Heart left ventricle (tissue), 13 donors: ENCODE results near the gene LENG1.

Experiments used
- CTCF ChIP-seq, 12 donors: fragments of 200-600 bp; sonication (generic) in 4 of 12; IDR thresholded peaks; one replicate each; pipeline versions ENCODE4 v1.5.0 to v1.8.0; 2018 to 2022; ENCODE audit warnings: antibody characterized with exemption in 12 of 12, mild to moderate bottlenecking in 5 of 12
- POLR2A ChIP-seq, 2 donors: fragments of 450-650 bp; IDR thresholded peaks; one replicate each; pipeline ENCODE4 v1.6.1; 2017; ENCODE audit warnings: antibody characterized with exemption in 2 of 2, mild to moderate bottlenecking in 2 of 2, moderate library complexity in 2 of 2
- donor health status: ischemic (EF 13 %, LVEDD 7.1; RV severe dilation, severe dysfunction).
- donor health status: DM: no; HTN: yes; CAD: no.
- donor health status: DM: no; HTN: no; CAD: no.
- donor health status: ischemic (EF 25% LVEDD 6.9; RV normal size, moderate dysfunction).
- donor health status: ischemic (EF 25% LVEDD 5.7; RV mildly dilated, moderate dysfunction).
- donor health status: ischemic (EF 35%, LVEDD 5.7; RV mildly dilated, moderate dysfunction).
- donor health status: nonischemic (EF 11% LVEDD 7.7; RV severe dilation, severe dysfunction).
- donor health status: DM: yes; HTN: yes; CAD: no.
- donor health status: PGD.
- donor health status: ischemic (EF 29% LVEDD 5.4; RV normal size, mild dysfunction).
- donor health status: nonischemic (EF 23%, LVEDD 6.1; RV moderate dilation, normal function).

- no peak for TF ChIP-seq CTCF (IDR thresholded peaks at IDR 0.05)
- no peak for TF ChIP-seq POLR2A (IDR thresholded peaks at IDR 0.05)
These were observed 20.8 kb downstream of the LENG1 start for GRCh38 chr19:54138489-54139256.
